GM15510 (cell line): Measurements from ENCODE around the gene RGS14.

Experiments
- POLR2A ChIP-seq: IDR thresholded peaks from 3 replicates; pipeline ENCODE4 v1.6.1; 2011; ENCODE audit warnings: borderline replicate concordance; ENCODE audit not compliant: insufficient read length; ENCODE audit errors: extremely low read depth

RGS14 gene

GRCh38 chr5:177363565-177363964 lies 5.8 kb downstream of the RGS14 start:
- TF ChIP-seq POLR2A: no peak

GRCh38 chr5:177364159-177364962 lies 6.6 kb downstream of the RGS14 start:
- TF ChIP-seq POLR2A: no peak

GRCh38 chr5:177365845-177366527 lies 8.3 kb downstream of the RGS14 start:
- no peak for TF ChIP-seq POLR2A

- TF ChIP-seq POLR2A: no peak
Observed at GRCh38 chr5:177366528-177367322, 9.0 kb downstream of the RGS14 start.

GRCh38 chr5:177367323-177367848 lies 9.7 kb downstream of the RGS14 start:
- TF ChIP-seq POLR2A: no peak

- no peak for TF ChIP-seq POLR2A
Observed at GRCh38 chr5:177367981-177368868, 10.5 kb downstream of the RGS14 start.

GRCh38 chr5:177368869-177369644 lies 11.3 kb downstream of the RGS14 start:
- TF ChIP-seq POLR2A: no peak

- no peak for TF ChIP-seq POLR2A
Observed at GRCh38 chr5:177369645-177370440, 12.1 kb downstream of the RGS14 start.

GRCh38 chr5:177370488-177371119 lies 12.9 kb downstream of the RGS14 start:
- TF ChIP-seq POLR2A: no peak

- no peak for TF ChIP-seq POLR2A
Observed at GRCh38 chr5:177371120-177372033, 13.7 kb downstream of the RGS14 start.

GRCh38 chr5:177372034-177372896 lies 14.5 kb downstream of the RGS14 start:
- TF ChIP-seq POLR2A: no peak

GRCh38 chr5:177372910-177373309 lies 15.2 kb downstream of the RGS14 start:
- no peak for TF ChIP-seq POLR2A
